ENCODE measurements around the gene SERGEF. TPM values are rescaled to one million over a fixed set of nuclear protein-coding genes. Genes with fewer than 3 reads are reported as not detected.
A peak's percentile ranks its signal among the peaks of the same experiment; 100 is the strongest.

The SERGEF gene
- total and polyA plus RNA-seq, 10 of the 15 experiments (the other 5 are each of a cell fraction or from before 2014, with no cell fraction given) = 14.6 to 27.8 (median 22.4) TPM

DNA sequence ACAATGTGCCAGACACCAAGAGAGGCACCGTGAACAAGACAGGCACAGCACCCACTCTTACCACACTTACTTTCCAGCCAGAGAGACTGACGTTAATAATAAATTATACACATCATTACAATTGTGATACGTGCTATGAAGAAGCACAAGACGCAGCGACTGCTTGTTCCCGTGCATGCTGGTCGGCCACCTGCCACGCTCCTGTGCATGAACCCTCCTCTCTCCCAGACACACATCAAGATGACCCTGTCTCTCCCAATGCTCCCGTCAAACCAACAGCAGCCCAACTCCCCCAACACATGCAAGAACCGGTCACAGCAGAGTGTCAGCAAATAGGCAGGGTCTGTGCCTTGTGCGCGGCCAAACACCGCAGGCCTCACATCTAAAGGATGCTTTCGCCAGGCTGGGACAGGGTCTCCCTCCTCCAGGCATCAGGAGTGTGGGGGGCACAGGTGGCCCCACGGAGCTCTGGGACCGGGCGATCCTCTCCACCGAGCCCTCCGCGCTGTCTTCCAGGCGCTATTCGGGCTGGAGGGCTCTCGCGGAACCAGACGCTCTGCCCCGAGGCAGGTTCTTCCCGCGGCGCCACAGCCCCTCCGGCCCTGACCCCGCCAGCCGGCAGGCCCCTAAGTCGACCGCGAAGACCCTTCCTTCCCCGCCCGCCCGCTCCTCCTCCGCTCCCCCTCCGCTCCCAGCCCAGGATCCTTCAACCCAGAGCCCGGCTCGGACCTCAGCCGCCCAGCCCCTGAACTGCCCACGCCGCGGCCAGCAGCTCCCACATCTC is 533 bp downstream of the SERGEF start (continued):
- TF ChIP-seq USF1 (IDR thresholded peaks at IDR 0.05; ENCODE audit: borderline replicate concordance, extremely low read length, insufficient read depth, low read depth, low read length) = no peak
- TF ChIP-seq EZH2 (IDR thresholded peaks at IDR 0.05; ENCODE audit: borderline replicate concordance, control insufficient read depth, low read depth, low read length) = no peak
- TF ChIP-seq ASH2L (IDR thresholded peaks at IDR 0.05; ENCODE audit: borderline replicate concordance, low read depth) = 0 out of 2 replicates have a peak, but pooled peaks have one; percentile 7
- TF ChIP-seq MLLT1 (IDR thresholded peaks at IDR 0.05) = peak; percentile 80; the same call in 1 of the 2 replicates
- TF ChIP-seq ESRRA (IDR thresholded peaks at IDR 0.05; ENCODE audit: low read length) = no peak
- TF ChIP-seq ZNF207 (IDR thresholded peaks at IDR 0.05; ENCODE audit: borderline replicate concordance) = no peak
- TF ChIP-seq DPF2 (IDR thresholded peaks at IDR 0.05) = no peak
- no peak for TF ChIP-seq CBFB (IDR thresholded peaks at IDR 0.05; ENCODE audit: low read depth)

DNA sequence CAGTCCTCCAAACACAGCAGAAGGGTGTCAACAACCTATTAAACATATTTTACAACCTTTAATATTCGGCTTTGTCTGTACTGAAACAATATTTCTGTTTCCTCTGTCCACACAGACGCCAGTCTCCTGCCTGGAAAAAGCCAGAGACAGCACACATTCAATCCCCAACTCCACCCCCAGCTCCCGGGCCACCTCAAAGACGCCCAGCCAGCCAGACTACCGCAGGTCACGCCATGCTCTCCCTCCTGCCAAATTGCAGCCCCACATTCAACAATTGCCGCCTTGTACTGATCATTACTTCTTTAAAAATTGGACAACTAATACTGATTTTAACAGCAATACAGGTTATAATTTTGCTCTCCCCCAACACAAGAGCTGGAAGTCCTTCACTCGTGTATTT is 1.2 kb downstream of the SERGEF start:
- WGBS (ENCODE audit: insufficient coverage, insufficient replicate concordance, low lambda C conversion rate, missing lambda C conversion rate) = 85% methylated on average over 8 of the region's 8 CpGs
- SMC1A ChIA-PET (ENCODE audit: uncharacterized antibody, unreplicated experiment) = interaction anchor here (0.9 kb wide), 1 partner anchor 93 kb away, joined by 3 read pairs; no protein-coding TSS in a partner anchor
- Histone ChIP-seq H4K20me1 (ENCODE audit: control insufficient read depth, insufficient read depth) (no peaks in the 10 kb centered on the region), H3K4me3 (peak overlapping the region; percentile 88; the same call in 1 of the 2 replicates), H3K27ac (ENCODE audit: control insufficient read depth, insufficient read depth) (no peak overlapping the region), H3K4me1 (ENCODE audit: control insufficient read depth, insufficient read depth, low read length) (peaks cover 23% of the 10 kb centered on the region), H2AFZ (ENCODE audit: control insufficient read depth, low read depth, low read length) (no peak overlapping the region), H3K36me3 (ENCODE audit: control insufficient read depth in 2 of 2, insufficient read depth in 2 of 2, low read length in 1 of 2) (peaks cover 0 to 2% of the 10 kb centered on the region in 2 experiments; a peak in 1 of 4 replicates), H3K4me2 (ENCODE audit: control insufficient read depth, insufficient read depth) (peak overlapping the region; percentile 93), H3K9ac (ENCODE audit: control insufficient read depth, insufficient read depth, low read length) (no peak overlapping the region), H3K27me3 (replicated peaks in 1 of 2; ENCODE audit: control insufficient read depth in 2 of 2, insufficient read depth in 2 of 2, low read length in 1 of 2) (no peaks in the 10 kb centered on the region), H3K9me3 (replicated peaks; ENCODE audit: control insufficient read depth, insufficient read depth, low read length) (no peaks in the 10 kb centered on the region), H3K79me2 (ENCODE audit: control insufficient read depth, insufficient read depth, low read length) (peaks cover 9% of the 10 kb centered on the region)
- BruUV-seq (replicated peaks) = no TSS peak
- FAIRE-seq (no peak), ATAC-seq (no peak), DNase-seq (ENCODE audit: low read depth, low spot score) (no peak)
- RAD21 ChIA-PET (ENCODE audit: unreplicated experiment) = no interaction called here
- intact Hi-C loops (cut with micrococcal nuclease; ENCODE audit: unreplicated experiment) = loop anchor here (2.0 kb wide), 1 partner anchor 95 kb away; the partner anchor contains the start of gene SAAL1
- CTCF ChIA-PET = no interaction called here
- TF ChIP-seq NFIC (IDR thresholded peaks at IDR 0.05; ENCODE audit: low read depth, low read length) (no peak), RFX5 (IDR thresholded peaks at IDR 0.05; ENCODE audit: low read depth, low read length) (no peak), STAT1 (conservative IDR thresholded peaks at IDR 0.05) (no peak), BCL11A (IDR thresholded peaks at IDR 0.05; ENCODE audit: low read depth, low read length) (no peak), TCF7 (IDR thresholded peaks at IDR 0.05; ENCODE audit: borderline replicate concordance) (no peak)
- TF ChIP-seq, protein P1, sequence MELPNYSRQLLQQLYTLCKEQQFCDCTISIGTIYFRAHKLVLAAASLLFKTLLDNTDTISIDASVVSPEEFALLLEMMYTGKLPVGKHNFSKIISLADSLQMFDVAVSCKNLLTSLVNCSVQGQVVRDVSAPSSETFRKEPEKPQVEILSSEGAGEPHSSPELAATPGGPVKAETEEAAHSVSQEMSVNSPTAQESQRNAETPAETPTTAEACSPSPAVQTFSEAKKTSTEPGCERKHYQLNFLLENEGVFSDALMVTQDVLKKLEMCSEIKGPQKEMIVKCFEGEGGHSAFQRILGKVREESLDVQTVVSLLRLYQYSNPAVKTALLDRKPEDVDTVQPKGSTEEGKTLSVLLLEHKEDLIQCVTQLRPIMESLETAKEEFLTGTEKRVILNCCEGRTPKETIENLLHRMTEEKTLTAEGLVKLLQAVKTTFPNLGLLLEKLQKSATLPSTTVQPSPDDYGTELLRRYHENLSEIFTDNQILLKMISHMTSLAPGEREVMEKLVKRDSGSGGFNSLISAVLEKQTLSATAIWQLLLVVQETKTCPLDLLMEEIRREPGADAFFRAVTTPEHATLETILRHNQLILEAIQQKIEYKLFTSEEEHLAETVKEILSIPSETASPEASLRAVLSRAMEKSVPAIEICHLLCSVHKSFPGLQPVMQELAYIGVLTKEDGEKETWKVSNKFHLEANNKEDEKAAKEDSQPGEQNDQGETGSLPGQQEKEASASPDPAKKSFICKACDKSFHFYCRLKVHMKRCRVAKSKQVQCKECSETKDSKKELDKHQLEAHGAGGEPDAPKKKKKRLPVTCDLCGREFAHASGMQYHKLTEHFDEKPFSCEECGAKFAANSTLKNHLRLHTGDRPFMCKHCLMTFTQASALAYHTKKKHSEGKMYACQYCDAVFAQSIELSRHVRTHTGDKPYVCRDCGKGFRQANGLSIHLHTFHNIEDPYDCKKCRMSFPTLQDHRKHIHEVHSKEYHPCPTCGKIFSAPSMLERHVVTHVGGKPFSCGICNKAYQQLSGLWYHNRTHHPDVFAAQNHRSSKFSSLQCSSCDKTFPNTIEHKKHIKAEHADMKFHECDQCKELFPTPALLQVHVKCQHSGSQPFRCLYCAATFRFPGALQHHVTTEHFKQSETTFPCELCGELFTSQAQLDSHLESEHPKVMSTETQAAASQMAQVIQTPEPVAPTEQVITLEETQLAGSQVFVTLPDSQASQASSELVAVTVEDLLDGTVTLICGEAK (IDR thresholded peaks at IDR 0.05; ENCODE audit: borderline replicate concordance) = no peak
- POLR2A ChIA-PET = no interaction called here
- in situ Hi-C loops (cut with MboI) = no loop called here
